ENCODE data around the gene CYTL1.
"Not testable (repeated sequence)": the region's sequence is repeated elsewhere in the genome, so short reads cannot be mapped to it uniquely, and the experiment has no call there.

Gene CYTL1

GRCh38 chr4:5021546-5021945 is 2.3 kb upstream of the CYTL1 start:
- no peak overlapping the region for H3K4me3 Mint-ChIP-seq
- peaks cover 3% of the 10 kb centered on the region for H3K27me3 Mint-ChIP-seq (ENCODE audit: low read depth)
- no peaks in the 10 kb centered on the region for H3K36me3 Mint-ChIP-seq (ENCODE audit: low read depth)
- no peaks in the 10 kb centered on the region for H3K9me3 Mint-ChIP-seq
- H3K4me1 Mint-ChIP-seq (ENCODE audit: low read depth) = no peaks in the 10 kb centered on the region
- H3K27ac Mint-ChIP-seq = no peak overlapping the region

DNA sequence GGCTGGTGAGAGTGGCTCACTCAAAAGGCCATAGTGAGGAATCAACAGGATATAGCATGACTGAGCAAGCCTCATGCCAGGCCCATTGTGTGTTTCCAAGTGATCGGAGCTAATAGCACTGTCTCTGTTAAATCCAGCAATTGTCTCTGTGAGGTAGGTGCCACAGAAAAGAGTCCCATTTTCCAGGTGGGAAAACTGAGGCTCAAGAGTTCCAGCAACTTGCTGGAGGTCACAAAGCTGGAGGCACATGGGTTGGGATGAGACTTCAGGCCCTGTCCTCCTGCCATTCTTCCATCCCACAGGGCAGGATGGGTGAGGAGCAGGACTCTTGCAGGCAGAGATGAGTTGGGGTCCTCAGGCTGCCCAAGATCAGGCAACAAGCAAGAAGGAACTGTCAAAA is 1.1 kb upstream of the CYTL1 start:
- H3K36me3 Mint-ChIP-seq (ENCODE audit: low read depth) = no peaks in the 10 kb centered on the region
- peaks cover 3% of the 10 kb centered on the region for H3K27me3 Mint-ChIP-seq (ENCODE audit: low read depth)
- H3K4me1 Mint-ChIP-seq (ENCODE audit: low read depth) = no peaks in the 10 kb centered on the region
- H3K9me3 Mint-ChIP-seq = no peaks in the 10 kb centered on the region
- H3K27ac Mint-ChIP-seq = no peak overlapping the region
- no peak overlapping the region for H3K4me3 Mint-ChIP-seq

DNA sequence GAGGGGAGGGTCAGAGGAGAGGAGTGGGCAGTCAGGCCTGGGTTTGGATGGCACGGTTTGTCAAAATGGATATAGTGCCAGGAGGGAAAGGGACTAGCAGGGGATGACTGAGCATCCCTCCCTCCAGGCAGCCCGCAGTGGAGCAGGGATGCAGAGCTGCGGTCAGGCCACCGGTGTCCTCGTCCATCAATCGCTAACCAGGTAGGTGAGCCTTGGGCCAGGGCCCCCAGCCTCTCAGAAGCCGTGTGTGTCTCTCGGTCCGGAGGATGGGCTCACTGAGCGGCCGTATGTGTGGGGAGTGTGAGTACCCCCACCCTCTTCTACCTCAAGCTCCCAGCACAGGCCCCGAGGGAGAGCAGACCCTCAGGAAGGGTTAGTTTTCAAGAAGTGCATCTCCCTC is 538 bp upstream of the CYTL1 start:
- Mint-ChIP-seq H3K4me1 (ENCODE audit: low read depth) (no peaks in the 10 kb centered on the region), H3K4me3 (no peak overlapping the region)

GRCh38 chr4:5018603-5019002 is 655 bp downstream of the CYTL1 start:
- Mint-ChIP-seq H3K27me3 (ENCODE audit: low read depth) (peaks cover 3% of the 10 kb centered on the region), H3K4me3 (no peak overlapping the region), H3K9me3 (no peaks in the 10 kb centered on the region), H3K36me3 (ENCODE audit: low read depth) (no peaks in the 10 kb centered on the region), H3K27ac (no peak overlapping the region), H3K4me1 (ENCODE audit: low read depth) (no peaks in the 10 kb centered on the region)

More for the DNA sequence above, 538 bp upstream of the CYTL1 start:
- Mint-ChIP-seq H3K27ac (no peak overlapping the region), H3K9me3 (no peaks in the 10 kb centered on the region), H3K36me3 (ENCODE audit: low read depth) (no peaks in the 10 kb centered on the region), H3K27me3 (ENCODE audit: low read depth) (peaks cover 3% of the 10 kb centered on the region)

DNA sequence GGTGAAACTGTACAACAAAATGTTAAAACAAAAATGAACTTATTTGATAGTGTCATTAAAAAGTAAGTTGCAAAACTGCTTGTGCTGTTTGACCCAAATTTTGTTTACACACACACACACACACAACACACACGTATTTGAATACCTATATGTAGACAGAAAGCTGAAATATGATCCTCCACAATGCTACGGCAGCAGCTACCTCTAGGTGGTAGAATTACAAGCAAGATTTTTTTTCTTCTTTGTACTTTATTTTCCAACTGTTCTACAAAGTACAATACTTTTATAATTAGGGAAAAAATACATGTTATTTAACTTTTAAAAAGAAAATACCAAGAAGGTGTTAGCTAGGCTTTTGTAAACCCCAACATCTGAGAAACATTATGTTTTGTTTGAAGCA is 1.2 kb downstream of the CYTL1 start:
- no peaks in the 10 kb centered on the region for H3K4me1 Mint-ChIP-seq (ENCODE audit: low read depth)
- H3K9me3 Mint-ChIP-seq = no peaks in the 10 kb centered on the region
- H3K27me3 Mint-ChIP-seq (ENCODE audit: low read depth) = peaks cover 3% of the 10 kb centered on the region
- no peaks in the 10 kb centered on the region for H3K36me3 Mint-ChIP-seq (ENCODE audit: low read depth)
- no peak overlapping the region for H3K4me3 Mint-ChIP-seq
- no peak overlapping the region for H3K27ac Mint-ChIP-seq

- no peaks in the 10 kb centered on the region for H3K36me3 Mint-ChIP-seq (ENCODE audit: low read depth)
- no peak overlapping the region for H3K4me3 Mint-ChIP-seq
- H3K27ac Mint-ChIP-seq = no peak overlapping the region
- no peaks in the 10 kb centered on the region for H3K4me1 Mint-ChIP-seq (ENCODE audit: low read depth)
- peaks cover 3% of the 10 kb centered on the region for H3K9me3 Mint-ChIP-seq
- peaks cover 3% of the 10 kb centered on the region for H3K27me3 Mint-ChIP-seq (ENCODE audit: low read depth)
These were observed 5.1 kb downstream of the CYTL1 start for GRCh38 chr4:5014007-5014682.

DNA sequence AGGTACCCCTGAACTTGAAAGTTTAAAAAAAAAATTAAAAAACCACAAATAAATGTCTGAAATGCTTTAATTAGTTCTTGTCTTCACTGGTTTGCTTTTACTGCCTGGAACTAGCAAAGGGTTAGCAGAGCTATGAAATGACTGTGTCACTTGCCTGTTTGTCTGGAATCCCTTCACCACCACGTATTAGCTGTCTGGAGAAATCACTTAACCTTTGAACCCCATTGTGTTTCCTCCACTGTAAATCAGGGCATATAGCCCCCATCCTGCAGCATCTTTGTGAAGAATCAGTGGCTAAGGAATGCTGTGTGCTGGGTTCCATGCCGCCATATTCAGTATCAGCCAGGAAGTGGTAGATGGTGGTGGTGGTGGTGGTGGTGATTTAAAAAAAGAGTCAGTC is 6.3 kb downstream of the CYTL1 start:
- no peaks in the 10 kb centered on the region for H3K4me1 Mint-ChIP-seq (ENCODE audit: low read depth)
- H3K9me3 Mint-ChIP-seq = peaks cover 3% of the 10 kb centered on the region
- peaks cover 3% of the 10 kb centered on the region for H3K27me3 Mint-ChIP-seq (ENCODE audit: low read depth)
- no peak overlapping the region for H3K4me3 Mint-ChIP-seq
- no peaks in the 10 kb centered on the region for H3K36me3 Mint-ChIP-seq (ENCODE audit: low read depth)
- H3K27ac Mint-ChIP-seq = no peak overlapping the region

DNA sequence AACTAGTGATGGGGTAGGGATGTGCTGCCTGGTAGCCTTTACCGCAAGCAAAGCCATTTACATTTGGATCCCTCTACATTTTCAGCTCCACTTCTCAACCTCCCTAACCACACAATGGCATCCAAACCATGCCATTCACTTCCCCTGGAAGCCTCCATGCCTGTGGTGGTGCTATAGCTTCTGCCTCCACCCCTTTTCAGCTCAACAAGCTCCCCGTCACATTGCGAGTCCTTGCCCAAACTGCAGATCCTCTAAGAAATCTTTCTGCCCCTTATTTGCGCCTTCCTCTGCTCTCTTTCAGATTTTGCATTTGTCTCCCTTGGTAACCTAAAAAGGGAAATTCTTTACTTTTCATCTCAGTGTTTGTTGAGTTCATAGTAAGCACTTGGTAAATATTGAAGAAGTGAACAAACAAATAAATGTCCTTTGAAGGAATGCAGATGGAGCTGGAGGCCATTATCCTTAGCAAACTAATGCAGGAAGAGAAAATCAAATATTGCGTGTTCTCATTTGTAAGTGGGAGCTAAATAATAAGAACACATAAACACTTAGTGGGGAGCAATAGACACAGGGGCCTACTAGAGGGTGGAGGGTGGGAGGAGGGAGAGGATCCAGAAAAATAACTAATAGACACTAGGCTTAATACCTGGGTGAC is 6.9 kb downstream of the CYTL1 start:
- H3K4me1 Mint-ChIP-seq (ENCODE audit: low read depth) = no peaks in the 10 kb centered on the region
- peaks cover 3% of the 10 kb centered on the region for H3K9me3 Mint-ChIP-seq
- no peak overlapping the region for H3K27ac Mint-ChIP-seq
- no peak overlapping the region for H3K4me3 Mint-ChIP-seq
- no peaks in the 10 kb centered on the region for H3K27me3 Mint-ChIP-seq (ENCODE audit: low read depth)
- no peaks in the 10 kb centered on the region for H3K36me3 Mint-ChIP-seq (ENCODE audit: low read depth)

DNA sequence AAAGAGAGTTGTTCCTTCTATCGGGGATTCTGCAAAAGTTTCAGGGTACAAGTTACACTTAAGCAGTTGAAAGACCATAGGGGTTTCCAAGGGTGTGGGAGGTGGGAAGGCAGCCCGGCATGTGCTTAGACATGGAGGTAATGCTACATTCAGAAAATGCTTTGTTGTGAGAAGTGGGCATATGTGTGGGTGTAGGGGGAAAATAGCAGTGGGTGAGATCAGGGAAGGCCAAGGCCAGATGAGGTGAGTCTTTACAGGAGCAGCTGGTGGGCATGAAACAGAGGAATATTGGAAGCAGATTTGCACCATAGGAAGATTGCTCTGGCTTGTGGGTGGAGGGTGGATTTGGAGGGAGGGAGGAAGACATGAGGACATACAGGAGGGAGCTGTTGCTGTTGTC is 8.3 kb downstream of the CYTL1 start:
- H3K9me3 Mint-ChIP-seq = peaks cover 3% of the 10 kb centered on the region
- H3K27me3 Mint-ChIP-seq (ENCODE audit: low read depth) = no peaks in the 10 kb centered on the region
- no peaks in the 10 kb centered on the region for H3K36me3 Mint-ChIP-seq (ENCODE audit: low read depth)
- H3K27ac Mint-ChIP-seq = no peak overlapping the region
- no peaks in the 10 kb centered on the region for H3K4me1 Mint-ChIP-seq (ENCODE audit: low read depth)
- H3K4me3 Mint-ChIP-seq = no peak overlapping the region

DNA sequence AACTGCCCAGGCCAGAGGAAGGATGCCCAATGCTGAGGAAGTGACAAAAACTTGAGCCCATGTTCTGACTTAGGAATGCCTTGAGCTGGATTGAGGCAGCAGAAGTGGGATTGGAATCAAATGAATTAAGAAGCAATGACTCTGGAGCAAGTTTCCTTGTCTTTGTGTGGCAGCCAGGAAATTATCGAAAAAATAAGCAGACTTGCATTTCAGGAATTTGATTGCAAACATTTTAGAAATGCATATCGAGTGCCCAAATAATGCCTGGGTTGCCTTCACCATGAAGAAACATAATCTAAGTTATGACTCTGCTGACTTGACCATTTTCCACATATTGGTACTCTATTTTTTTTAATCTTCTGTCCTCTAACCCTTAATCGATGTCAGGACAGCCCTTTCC is 9.5 kb downstream of the CYTL1 start:
- H3K36me3 Mint-ChIP-seq (ENCODE audit: low read depth) = no peaks in the 10 kb centered on the region
- no peak overlapping the region for H3K4me3 Mint-ChIP-seq
- no peak overlapping the region for H3K27ac Mint-ChIP-seq
- peaks cover 3% of the 10 kb centered on the region for H3K9me3 Mint-ChIP-seq
- H3K27me3 Mint-ChIP-seq (ENCODE audit: low read depth) = no peaks in the 10 kb centered on the region
- H3K4me1 Mint-ChIP-seq (ENCODE audit: low read depth) = no peaks in the 10 kb centered on the region

- not testable (repeated sequence) for H3K36me3 Mint-ChIP-seq (ENCODE audit: low read depth); H3K27me3 Mint-ChIP-seq (ENCODE audit: low read depth); H3K27ac Mint-ChIP-seq; H3K4me3 Mint-ChIP-seq; H3K9me3 Mint-ChIP-seq; H3K4me1 Mint-ChIP-seq (ENCODE audit: low read depth)
These were observed 12.3 kb downstream of the CYTL1 start for GRCh38 chr4:5006932-5007331.

GRCh38 chr4:5004496-5004895 is 14.8 kb downstream of the CYTL1 start:
- no peaks in the 10 kb centered on the region for H3K9me3 Mint-ChIP-seq
- no peaks in the 10 kb centered on the region for H3K27me3 Mint-ChIP-seq (ENCODE audit: low read depth)
- H3K4me1 Mint-ChIP-seq (ENCODE audit: low read depth) = no peaks in the 10 kb centered on the region
- H3K27ac Mint-ChIP-seq = no peak overlapping the region
- no peaks in the 10 kb centered on the region for H3K36me3 Mint-ChIP-seq (ENCODE audit: low read depth)
- H3K4me3 Mint-ChIP-seq = no peak overlapping the region

- Mint-ChIP-seq H3K27me3 (ENCODE audit: low read depth) (no peaks in the 10 kb centered on the region), H3K9me3 (no peaks in the 10 kb centered on the region), H3K27ac (no peak overlapping the region)
These were observed 15.3 kb downstream of the CYTL1 start for GRCh38 chr4:5003918-5004317.

DNA sequence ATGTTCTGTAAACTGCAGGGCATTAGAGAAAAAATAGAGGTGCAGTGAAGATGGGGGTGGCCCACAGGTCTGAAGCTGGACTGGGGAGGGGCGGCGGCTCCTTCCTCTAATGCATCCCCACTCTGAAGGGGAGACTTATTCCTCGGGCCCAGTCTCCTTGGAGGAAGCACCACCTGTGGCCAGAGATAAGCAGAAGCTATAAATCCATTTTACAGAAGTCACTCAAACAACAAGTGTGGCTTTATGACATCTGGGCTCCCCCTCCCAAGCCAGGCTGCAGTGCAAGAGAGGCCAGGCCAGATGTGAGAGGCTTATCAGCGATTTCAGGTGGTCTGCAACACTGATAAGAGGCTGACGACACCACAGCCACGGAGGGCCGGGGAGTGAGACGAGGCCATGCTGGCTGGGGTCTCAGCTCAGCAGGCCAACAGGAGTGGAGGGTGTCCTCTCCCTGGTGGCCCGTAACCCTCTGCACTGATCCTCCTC is 15.8 kb downstream of the CYTL1 start:
- Mint-ChIP-seq H3K9me3 (no peaks in the 10 kb centered on the region), H3K4me1 (ENCODE audit: low read depth) (no peaks in the 10 kb centered on the region), H3K36me3 (ENCODE audit: low read depth) (no peaks in the 10 kb centered on the region), H3K27ac (no peak overlapping the region), H3K4me3 (no peak overlapping the region), H3K27me3 (ENCODE audit: low read depth) (no peaks in the 10 kb centered on the region)

More at GRCh38 chr4:5003918-5004317, 15.3 kb downstream of the CYTL1 start:
- Mint-ChIP-seq H3K4me1 (ENCODE audit: low read depth) (no peaks in the 10 kb centered on the region), H3K4me3 (no peak overlapping the region), H3K36me3 (ENCODE audit: low read depth) (no peaks in the 10 kb centered on the region)

- not testable (repeated sequence) for H3K36me3 Mint-ChIP-seq (ENCODE audit: low read depth); H3K9me3 Mint-ChIP-seq; H3K27ac Mint-ChIP-seq; H3K4me1 Mint-ChIP-seq (ENCODE audit: low read depth); H3K27me3 Mint-ChIP-seq (ENCODE audit: low read depth); H3K4me3 Mint-ChIP-seq
These were observed 17.6 kb downstream of the CYTL1 start for GRCh38 chr4:5001641-5002040.

Measured in T-helper 1 cell treated with Interleukin-12 subunit alpha and Interleukin-12 subunit beta and Interleukin-4 antibody, amounts not matched to agents 30 μg/mL and 1 μg/mL, for 36 hours (primary cell).